ENCODE results near the gene CCL27. TPM values are rescaled to one million over a fixed set of nuclear protein-coding genes. Genes with fewer than 3 reads are reported as not detected.

Gene CCL27
- total RNA-seq, 1 donor from 2014 or later: 0.52 TPM

DNA sequence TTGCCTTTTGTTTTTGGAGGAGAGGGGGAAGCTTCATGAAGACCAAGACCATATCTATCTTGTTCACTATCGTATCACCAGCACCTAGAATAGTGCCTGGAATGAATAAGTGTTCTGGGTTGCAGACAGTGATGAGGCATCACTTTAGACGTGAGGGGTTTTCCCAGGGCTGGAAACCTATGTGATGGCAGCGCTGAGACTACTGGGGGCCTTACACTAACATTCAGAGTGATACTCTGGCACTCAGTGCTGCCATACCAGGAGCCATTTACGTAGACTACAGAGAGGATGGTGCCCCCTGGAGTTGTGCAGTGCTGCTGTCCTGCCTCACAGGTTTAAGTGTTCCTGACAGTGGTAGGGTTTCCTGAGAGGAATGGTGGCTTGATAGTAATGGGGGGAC, 21.7 kb upstream of the CCL27 start:
- Mint-ChIP-seq H3K27ac (ENCODE audit: unreplicated experiment) (no peak overlapping the region), H3K9me3 (ENCODE audit: unreplicated experiment) (peaks cover 8% of the 10 kb centered on the region), H3K4me1 (ENCODE audit: low read depth, unreplicated experiment) (no peaks in the 10 kb centered on the region), H3K4me3 (ENCODE audit: unreplicated experiment) (no peak overlapping the region), H3K36me3 (ENCODE audit: low read depth, unreplicated experiment) (peaks cover 29% of the 10 kb centered on the region), H3K27me3 (ENCODE audit: low read depth, unreplicated experiment) (peaks cover 16% of the 10 kb centered on the region)
- DNase-seq (ENCODE audit: low read depth) (no peak), FAIRE-seq (no peak)
- Histone ChIP-seq H4K20me1 (ENCODE audit: insufficient read depth, low read length) (no peaks in the 10 kb centered on the region), H3K79me2 (ENCODE audit: insufficient read depth, low read length) (no peaks in the 10 kb centered on the region), H3K9ac (ENCODE audit: low read length) (no peak overlapping the region), H3K9me3 (ENCODE audit: insufficient read depth, low read depth, low read length) (no peaks in the 10 kb centered on the region), H3K4me2 (ENCODE audit: low read length) (no peak overlapping the region), H3K27me3 (ENCODE audit: insufficient read depth, low read length) (no peaks in the 10 kb centered on the region), H3K4me1 (ENCODE audit: insufficient read depth, low read length) (no peaks in the 10 kb centered on the region), H2AFZ (ENCODE audit: low read depth, low read length) (no peak overlapping the region), H3K36me3 (ENCODE audit: insufficient read depth, low read length) (no peaks in the 10 kb centered on the region), H3K27ac (ENCODE audit: low read depth, low read length) (no peak overlapping the region), H3K4me3 (ENCODE audit: insufficient read depth, low read depth, low read length) (no peak overlapping the region)
- no peak for TF ChIP-seq EZH2 (IDR thresholded peaks at IDR 0.05; ENCODE audit: insufficient read depth, low read length)
- TF ChIP-seq, protein P1, sequence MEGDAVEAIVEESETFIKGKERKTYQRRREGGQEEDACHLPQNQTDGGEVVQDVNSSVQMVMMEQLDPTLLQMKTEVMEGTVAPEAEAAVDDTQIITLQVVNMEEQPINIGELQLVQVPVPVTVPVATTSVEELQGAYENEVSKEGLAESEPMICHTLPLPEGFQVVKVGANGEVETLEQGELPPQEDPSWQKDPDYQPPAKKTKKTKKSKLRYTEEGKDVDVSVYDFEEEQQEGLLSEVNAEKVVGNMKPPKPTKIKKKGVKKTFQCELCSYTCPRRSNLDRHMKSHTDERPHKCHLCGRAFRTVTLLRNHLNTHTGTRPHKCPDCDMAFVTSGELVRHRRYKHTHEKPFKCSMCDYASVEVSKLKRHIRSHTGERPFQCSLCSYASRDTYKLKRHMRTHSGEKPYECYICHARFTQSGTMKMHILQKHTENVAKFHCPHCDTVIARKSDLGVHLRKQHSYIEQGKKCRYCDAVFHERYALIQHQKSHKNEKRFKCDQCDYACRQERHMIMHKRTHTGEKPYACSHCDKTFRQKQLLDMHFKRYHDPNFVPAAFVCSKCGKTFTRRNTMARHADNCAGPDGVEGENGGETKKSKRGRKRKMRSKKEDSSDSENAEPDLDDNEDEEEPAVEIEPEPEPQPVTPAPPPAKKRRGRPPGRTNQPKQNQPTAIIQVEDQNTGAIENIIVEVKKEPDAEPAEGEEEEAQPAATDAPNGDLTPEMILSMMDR (IDR thresholded peaks at IDR 0.05; ENCODE audit: insufficient read depth, low read depth, low read length): no peak

DNA sequence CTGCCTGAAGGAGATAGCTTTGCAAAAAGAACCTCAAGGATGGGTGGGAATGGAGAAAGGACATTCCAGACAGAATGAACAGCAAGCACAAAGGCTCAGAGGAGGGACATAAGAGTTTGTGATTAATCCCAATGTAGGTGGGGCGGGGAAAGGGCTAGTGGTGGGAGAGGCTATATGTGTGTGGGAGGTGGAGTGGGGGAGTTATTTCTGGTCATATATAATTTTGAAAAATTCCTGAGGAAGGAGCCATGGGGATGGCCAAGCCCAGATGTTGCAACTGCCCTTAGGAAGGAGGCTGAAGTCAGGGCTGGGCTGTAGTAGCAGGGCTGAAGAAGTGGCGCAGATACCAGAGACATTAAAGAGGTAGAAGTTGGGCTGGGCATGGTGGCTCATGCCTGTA, 13.4 kb upstream of the CCL27 start:
- H3K36me3 Mint-ChIP-seq (ENCODE audit: low read depth, unreplicated experiment): peaks cover 4% of the 10 kb centered on the region
- Histone ChIP-seq H3K36me3 (ENCODE audit: insufficient read depth, low read length) (no peaks in the 10 kb centered on the region), H3K4me1 (ENCODE audit: insufficient read depth, low read length) (no peaks in the 10 kb centered on the region), H3K79me2 (ENCODE audit: insufficient read depth, low read length) (no peaks in the 10 kb centered on the region), H3K27ac (ENCODE audit: low read depth, low read length) (no peak overlapping the region), H3K4me2 (ENCODE audit: low read length) (no peak overlapping the region), H4K20me1 (ENCODE audit: insufficient read depth, low read length) (peaks cover 4% of the 10 kb centered on the region), H2AFZ (ENCODE audit: low read depth, low read length) (no peak overlapping the region), H3K9ac (ENCODE audit: low read length) (no peak overlapping the region), H3K9me3 (ENCODE audit: insufficient read depth, low read depth, low read length) (no peaks in the 10 kb centered on the region), H3K4me3 (ENCODE audit: insufficient read depth, low read depth, low read length) (no peak overlapping the region), H3K27me3 (ENCODE audit: insufficient read depth, low read length) (no peaks in the 10 kb centered on the region)
- no peak overlapping the region for H3K4me3 Mint-ChIP-seq (ENCODE audit: unreplicated experiment)
- TF ChIP-seq EZH2 (IDR thresholded peaks at IDR 0.05; ENCODE audit: insufficient read depth, low read length): no peak
- TF ChIP-seq, protein P1 (IDR thresholded peaks at IDR 0.05; ENCODE audit: insufficient read depth, low read depth, low read length): no peak
- H3K9me3 Mint-ChIP-seq (ENCODE audit: unreplicated experiment): peaks cover 1% of the 10 kb centered on the region
- no peaks in the 10 kb centered on the region for H3K27me3 Mint-ChIP-seq (ENCODE audit: low read depth, unreplicated experiment)
- no peaks in the 10 kb centered on the region for H3K4me1 Mint-ChIP-seq (ENCODE audit: low read depth, unreplicated experiment)
- DNase-seq (ENCODE audit: low read depth) (no peak), FAIRE-seq (no peak)
- H3K27ac Mint-ChIP-seq (ENCODE audit: unreplicated experiment): no peak overlapping the region

DNA sequence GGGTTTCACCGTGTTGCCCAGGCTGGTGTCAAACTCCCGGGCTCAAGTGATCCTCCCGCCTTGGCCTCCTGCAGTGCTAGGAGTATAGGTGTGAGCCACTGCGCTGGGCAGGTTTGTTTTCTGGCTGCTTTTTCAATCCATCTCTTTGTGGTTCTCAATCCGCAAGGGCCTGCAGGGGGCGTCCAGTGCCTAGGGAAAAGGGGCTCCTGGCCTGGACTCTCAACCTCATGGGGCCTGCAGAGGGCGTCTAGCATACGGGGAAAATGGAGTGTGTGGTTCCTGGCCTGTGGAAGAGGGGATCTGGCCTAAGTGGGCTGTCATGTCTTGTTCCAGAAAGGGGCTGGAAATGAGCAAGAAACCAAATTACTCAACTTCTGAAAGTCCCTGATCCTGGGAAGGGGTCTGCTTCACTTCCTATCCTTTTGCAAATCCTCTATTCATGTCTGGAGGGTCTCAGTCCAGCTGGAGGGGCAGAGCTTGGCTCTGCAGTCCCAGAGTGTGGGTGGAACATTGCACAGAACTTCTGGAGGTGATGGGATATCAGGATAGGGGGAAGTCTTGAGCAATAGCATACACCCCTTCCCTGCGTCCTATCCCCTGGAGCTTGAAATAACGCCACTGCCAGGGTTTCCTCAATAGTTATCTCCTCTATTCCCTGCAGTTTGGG, 12.7 kb upstream of the CCL27 start:
- Histone ChIP-seq H3K9me3 (ENCODE audit: insufficient read depth, low read depth, low read length) (no peaks in the 10 kb centered on the region), H3K4me3 (ENCODE audit: insufficient read depth, low read depth, low read length) (no peak overlapping the region), H3K79me2 (ENCODE audit: insufficient read depth, low read length) (no peaks in the 10 kb centered on the region), H3K9ac (ENCODE audit: low read length) (no peak overlapping the region), H3K27me3 (ENCODE audit: insufficient read depth, low read length) (no peaks in the 10 kb centered on the region), H3K4me1 (ENCODE audit: insufficient read depth, low read length) (no peaks in the 10 kb centered on the region), H3K27ac (ENCODE audit: low read depth, low read length) (no peak overlapping the region), H4K20me1 (ENCODE audit: insufficient read depth, low read length) (peaks cover 4% of the 10 kb centered on the region), H3K4me2 (ENCODE audit: low read length) (no peak overlapping the region), H2AFZ (ENCODE audit: low read depth, low read length) (no peak overlapping the region), H3K36me3 (ENCODE audit: insufficient read depth, low read length) (no peaks in the 10 kb centered on the region)
- H3K9me3 Mint-ChIP-seq (ENCODE audit: unreplicated experiment): peaks cover 2% of the 10 kb centered on the region
- no peak overlapping the region for H3K27ac Mint-ChIP-seq (ENCODE audit: unreplicated experiment)
- no peak overlapping the region for H3K4me3 Mint-ChIP-seq (ENCODE audit: unreplicated experiment)
- no peaks in the 10 kb centered on the region for H3K4me1 Mint-ChIP-seq (ENCODE audit: low read depth, unreplicated experiment)
- FAIRE-seq (no peak), DNase-seq (ENCODE audit: low read depth) (peak; percentile 26)
- no peak for TF ChIP-seq EZH2 (IDR thresholded peaks at IDR 0.05; ENCODE audit: insufficient read depth, low read length)
- TF ChIP-seq, protein P1 (IDR thresholded peaks at IDR 0.05; ENCODE audit: insufficient read depth, low read depth, low read length): peak; percentile 72
- no peaks in the 10 kb centered on the region for H3K27me3 Mint-ChIP-seq (ENCODE audit: low read depth, unreplicated experiment)
- peaks cover 8% of the 10 kb centered on the region for H3K36me3 Mint-ChIP-seq (ENCODE audit: low read depth, unreplicated experiment)

Measured in astrocyte (in vitro differentiated cells and primary cell).